ENCODE results near the gene HECTD3. TPM values are rescaled to one million over a fixed set of nuclear protein-coding genes. Genes with fewer than 3 reads are reported as not detected.

Gene HECTD3
- total and polyA plus RNA-seq, 9 of the 15 experiments (the other 6 are each of a cell fraction or from before 2014, with no cell fraction given), result 6.3 to 50.8 (median 18.9) TPM

GRCh38 chr1:45012639-45013278, 1.6 kb upstream of the HECTD3 start (continued):
- TF ChIP-seq ZBTB2 (IDR thresholded peaks at IDR 0.05), result no peak; the same call in 1 of the 2 replicates
- no peak for TF ChIP-seq ZNF445 (CRISPR knock-in tag; IDR thresholded peaks at IDR 0.05; ENCODE audit: low read depth)
- peak; percentile 75; the same call in 1 of the 2 replicates for TF ChIP-seq ZBTB1 (CRISPR knock-in tag; IDR thresholded peaks at IDR 0.05; ENCODE audit: borderline replicate concordance, low read depth)
- TF ChIP-seq TSC22D4 (tag; IDR thresholded peaks at IDR 0.05), result no peak
- TF ChIP-seq KLF10 (CRISPR knock-in tag; IDR thresholded peaks at IDR 0.05), result no peak
- TF ChIP-seq KDM1A (IDR thresholded peaks at IDR 0.05), result peak in 1 of 2 experiments; percentile 88; a peak in 3 of 4 replicates
- TF ChIP-seq CBX2 (IDR thresholded peaks at IDR 0.05; ENCODE audit: insufficient read depth, low read length, poor library complexity, severe bottlenecking), result no peak
- no peak for TF ChIP-seq KLF6 (CRISPR knock-in tag; IDR thresholded peaks at IDR 0.05; ENCODE audit: borderline replicate concordance)
- TF ChIP-seq SMARCA5 (IDR thresholded peaks at IDR 0.05), result no peak
- TF ChIP-seq CUX1 (CRISPR knock-in tag; IDR thresholded peaks at IDR 0.05), result 0 out of 2 replicates have a peak, but pooled peaks have one; percentile 14
- peak in 1 of 2 experiments; percentile 73; a peak in 2 of 3 replicates for TF ChIP-seq CBX3 (IDR thresholded peaks at IDR 0.05; ENCODE audit: borderline replicate concordance in 1 of 2, low read length in 2 of 2)
- TF ChIP-seq ZFP36 (IDR thresholded peaks at IDR 0.05; ENCODE audit: low read depth, low read length, partially characterized antibody), result peak; percentile 25
- peak; percentile 74 for TF ChIP-seq POLR2G (IDR thresholded peaks at IDR 0.05; ENCODE audit: low read depth, low read length)
- no peak for TF ChIP-seq POLR3A (IDR thresholded peaks at IDR 0.05; ENCODE audit: borderline replicate concordance, extremely low read depth, insufficient read depth, insufficient read length)
- TF ChIP-seq, protein P1, sequence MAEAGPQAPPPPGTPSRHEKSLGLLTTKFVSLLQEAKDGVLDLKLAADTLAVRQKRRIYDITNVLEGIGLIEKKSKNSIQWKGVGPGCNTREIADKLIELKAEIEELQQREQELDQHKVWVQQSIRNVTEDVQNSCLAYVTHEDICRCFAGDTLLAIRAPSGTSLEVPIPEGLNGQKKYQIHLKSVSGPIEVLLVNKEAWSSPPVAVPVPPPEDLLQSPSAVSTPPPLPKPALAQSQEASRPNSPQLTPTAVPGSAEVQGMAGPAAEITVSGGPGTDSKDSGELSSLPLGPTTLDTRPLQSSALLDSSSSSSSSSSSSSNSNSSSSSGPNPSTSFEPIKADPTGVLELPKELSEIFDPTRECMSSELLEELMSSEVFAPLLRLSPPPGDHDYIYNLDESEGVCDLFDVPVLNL (CRISPR knock-in tag; IDR thresholded peaks at IDR 0.05; ENCODE audit: low read depth), result peak; percentile 62; the same call in 1 of the 2 replicates
- no peak for TF ChIP-seq JUNB (CRISPR knock-in tag; conservative IDR thresholded peaks at IDR 0.05)
- TF ChIP-seq ZNF143 (CRISPR knock-in tag; IDR thresholded peaks at IDR 0.05), result no peak; the same call in 1 of the 2 replicates
- peak; percentile 59; the same call in 1 of the 2 replicates for TF ChIP-seq ZNF766 (CRISPR knock-in tag; conservative IDR thresholded peaks at IDR 0.05)
